ENCODE data around the gene ZNF319.
"Not testable (repeated sequence)": the region's sequence is repeated elsewhere in the genome, so short reads cannot be mapped to it uniquely, and the experiment has no call there.

Gene ZNF319

GRCh38 chr16:58021661-58022551 is 21.4 kb upstream of the ZNF319 start:
- DNase-seq (ENCODE audit: low spot score): no peak

GRCh38 chr16:58020628-58021521 is 20.4 kb upstream of the ZNF319 start:
- peak; percentile 83 for DNase-seq (ENCODE audit: low spot score)

GRCh38 chr16:58019866-58020538 is 19.5 kb upstream of the ZNF319 start:
- no peak for DNase-seq (ENCODE audit: low spot score)

GRCh38 chr16:58018803-58019202 is 18.3 kb upstream of the ZNF319 start:
- DNase-seq (ENCODE audit: low spot score): no peak

GRCh38 chr16:58016840-58017446 is 16.5 kb upstream of the ZNF319 start:
- DNase-seq (ENCODE audit: low spot score): no peak

GRCh38 chr16:58013201-58013956 is 12.9 kb upstream of the ZNF319 start:
- no peak for DNase-seq (ENCODE audit: low spot score)

GRCh38 chr16:58012481-58012880 is 12.0 kb upstream of the ZNF319 start:
- DNase-seq (ENCODE audit: low spot score): no peak

GRCh38 chr16:58011652-58012051 is 11.2 kb upstream of the ZNF319 start:
- no peak for DNase-seq (ENCODE audit: low spot score)

- DNase-seq (ENCODE audit: low spot score): no peak
Observed at GRCh38 chr16:58010886-58011285, 10.4 kb upstream of the ZNF319 start.

GRCh38 chr16:58009856-58010416 is 9.5 kb upstream of the ZNF319 start:
- DNase-seq (ENCODE audit: low spot score): no peak

- not testable (repeated sequence) for DNase-seq (ENCODE audit: low spot score)
Observed at GRCh38 chr16:58004736-58005135, 4.3 kb upstream of the ZNF319 start.

- no peak for DNase-seq (ENCODE audit: low spot score)
Observed at GRCh38 chr16:58002936-58003335, 2.5 kb upstream of the ZNF319 start.

- no peak for DNase-seq (ENCODE audit: low spot score)
Observed at GRCh38 chr16:58002416-58002800, 1.9 kb upstream of the ZNF319 start.

- DNase-seq (ENCODE audit: low spot score): no peak
Observed at GRCh38 chr16:58001781-58002415, 1.4 kb upstream of the ZNF319 start.

GRCh38 chr16:58000706-58001676 is 519 bp upstream of the ZNF319 start, which contains the start of gene USB1:
Gene USB1, plus strand, starts transcription at chr16:58001407. Its CDS starts 77 bp downstream, at chr16:58001484.
- peak; percentile 95 for DNase-seq (ENCODE audit: low spot score)

- peak; percentile 63 for DNase-seq (ENCODE audit: low spot score)
Observed at GRCh38 chr16:57999366-57999970, 1.0 kb downstream of the ZNF319 start.

GRCh38 chr16:57998992-57999365 is 1.5 kb downstream of the ZNF319 start:
- DNase-seq (ENCODE audit: low spot score): no peak

- DNase-seq (ENCODE audit: low spot score): no peak
Observed at GRCh38 chr16:57998486-57998885, 2.0 kb downstream of the ZNF319 start.
